Measurements from ENCODE around the gene ASPSCR1. TPM values are rescaled to one million over a fixed set of nuclear protein-coding genes. Genes with fewer than 3 reads are reported as not detected.
A peak's percentile ranks its signal among the peaks of the same experiment; 100 is the strongest.

ASPSCR1 gene
- total and polyA plus RNA-seq, 2 of the 13 experiments (the other 11 are each of a cell fraction or from before 2014, with no cell fraction given), result 274 to 314 TPM

- TF ChIP-seq ZNF34 (CRISPR knock-in tag; IDR thresholded peaks at IDR 0.05; ENCODE audit: borderline replicate concordance), result peak; percentile 68; the same call in 1 of the 2 replicates
- TF ChIP-seq ZNF251 (CRISPR knock-in tag; IDR thresholded peaks at IDR 0.05), result no peak
- TF ChIP-seq SATB2 (CRISPR knock-in tag; IDR thresholded peaks at IDR 0.05), result no peak
- TF ChIP-seq HOXA7 (CRISPR knock-in tag; IDR thresholded peaks at IDR 0.05), result no peak
- no peak for TF ChIP-seq TRIM24 (CRISPR knock-in tag; IDR thresholded peaks at IDR 0.05)
- no peak for TF ChIP-seq MBD4 (IDR thresholded peaks at IDR 0.05; ENCODE audit: borderline replicate concordance, low read length)
- no peak for TF ChIP-seq STAG1 (CRISPR knock-in tag; IDR thresholded peaks at IDR 0.05)
- TF ChIP-seq TSC22D2 (CRISPR knock-in tag; IDR thresholded peaks at IDR 0.05; ENCODE audit: borderline replicate concordance), result no peak
- TF ChIP-seq TGIF2 (CRISPR knock-in tag; IDR thresholded peaks at IDR 0.05), result 0 out of 2 replicates have a peak, but pooled peaks have one; percentile 10
- no peak for TF ChIP-seq SIX4 (CRISPR knock-in tag; IDR thresholded peaks at IDR 0.05)
- no peak for TF ChIP-seq SP5 (CRISPR knock-in tag; IDR thresholded peaks at IDR 0.05; ENCODE audit: borderline replicate concordance, low read depth)
- 0 out of 2 replicates have a peak, but pooled peaks have one; percentile 10 for TF ChIP-seq THAP9 (CRISPR knock-in tag; IDR thresholded peaks at IDR 0.05; ENCODE audit: borderline replicate concordance)
- TF ChIP-seq ZBTB7A (CRISPR knock-in tag; IDR thresholded peaks at IDR 0.05), result 0 out of 2 replicates have a peak, but pooled peaks have one; percentile 24
- TF ChIP-seq MNT (IDR thresholded peaks at IDR 0.05), result no peak
- TF ChIP-seq MLX (CRISPR knock-in tag; IDR thresholded peaks at IDR 0.05), result no peak
- TF ChIP-seq ZFY (CRISPR knock-in tag; IDR thresholded peaks at IDR 0.05), result no peak
- no peak for TF ChIP-seq ZNF17 (CRISPR knock-in tag; IDR thresholded peaks at IDR 0.05)
- no peak for TF ChIP-seq HMGA1 (CRISPR knock-in tag; conservative IDR thresholded peaks at IDR 0.05)
- no peak for TF ChIP-seq ZNF274 (CRISPR knock-in tag; IDR thresholded peaks at IDR 0.05)
- TF ChIP-seq E2F2 (CRISPR knock-in tag; IDR thresholded peaks at IDR 0.05; ENCODE audit: borderline replicate concordance), result no peak
- TF ChIP-seq BRCA1 (CRISPR knock-in tag; IDR thresholded peaks at IDR 0.05), result no peak
- TF ChIP-seq NR1H2 (CRISPR knock-in tag; IDR thresholded peaks at IDR 0.05; ENCODE audit: borderline replicate concordance, low read depth), result no peak
- no peak for TF ChIP-seq ZNF12 (CRISPR knock-in tag; IDR thresholded peaks at IDR 0.05)
- no peak for TF ChIP-seq PPARG (CRISPR knock-in tag; conservative IDR thresholded peaks at IDR 0.05)
- no peak for TF ChIP-seq ZNF816 (CRISPR knock-in tag; IDR thresholded peaks at IDR 0.05; ENCODE audit: borderline replicate concordance)
- no peak for TF ChIP-seq RFXAP (CRISPR knock-in tag; IDR thresholded peaks at IDR 0.05; ENCODE audit: borderline replicate concordance)
- TF ChIP-seq CHD2 (IDR thresholded peaks at IDR 0.05; ENCODE audit: low read depth, low read length), result no peak
These were observed 45.7 kb upstream of the ASPSCR1 start (continued) for GRCh38 chr17:81931557-81932332.
